Head of caudate nucleus (tissue), 42 donors: ENCODE measurements around the gene TTYH3.
"Not testable (repeated sequence)": the region's sequence is repeated elsewhere in the genome, so short reads cannot be mapped to it uniquely, and the experiment has no call there.

Experiments
- DNase-seq, 42 donors: peaks; one replicate each; pipeline versions ENCODE4 v3.0.0 to v3.0.0-alpha.2; 2020 to 2021; ENCODE audit warnings: mixed read lengths in 7 of 42
- intact Hi-C: fragments of 100-400 bp; cut with DNase I; formaldehyde crosslinking; loops from one replicate; pipeline ENCODE4 v1.15.0; 2022

The TTYH3 gene, protein sequence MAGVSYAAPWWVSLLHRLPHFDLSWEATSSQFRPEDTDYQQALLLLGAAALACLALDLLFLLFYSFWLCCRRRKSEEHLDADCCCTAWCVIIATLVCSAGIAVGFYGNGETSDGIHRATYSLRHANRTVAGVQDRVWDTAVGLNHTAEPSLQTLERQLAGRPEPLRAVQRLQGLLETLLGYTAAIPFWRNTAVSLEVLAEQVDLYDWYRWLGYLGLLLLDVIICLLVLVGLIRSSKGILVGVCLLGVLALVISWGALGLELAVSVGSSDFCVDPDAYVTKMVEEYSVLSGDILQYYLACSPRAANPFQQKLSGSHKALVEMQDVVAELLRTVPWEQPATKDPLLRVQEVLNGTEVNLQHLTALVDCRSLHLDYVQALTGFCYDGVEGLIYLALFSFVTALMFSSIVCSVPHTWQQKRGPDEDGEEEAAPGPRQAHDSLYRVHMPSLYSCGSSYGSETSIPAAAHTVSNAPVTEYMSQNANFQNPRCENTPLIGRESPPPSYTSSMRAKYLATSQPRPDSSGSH

DNA sequence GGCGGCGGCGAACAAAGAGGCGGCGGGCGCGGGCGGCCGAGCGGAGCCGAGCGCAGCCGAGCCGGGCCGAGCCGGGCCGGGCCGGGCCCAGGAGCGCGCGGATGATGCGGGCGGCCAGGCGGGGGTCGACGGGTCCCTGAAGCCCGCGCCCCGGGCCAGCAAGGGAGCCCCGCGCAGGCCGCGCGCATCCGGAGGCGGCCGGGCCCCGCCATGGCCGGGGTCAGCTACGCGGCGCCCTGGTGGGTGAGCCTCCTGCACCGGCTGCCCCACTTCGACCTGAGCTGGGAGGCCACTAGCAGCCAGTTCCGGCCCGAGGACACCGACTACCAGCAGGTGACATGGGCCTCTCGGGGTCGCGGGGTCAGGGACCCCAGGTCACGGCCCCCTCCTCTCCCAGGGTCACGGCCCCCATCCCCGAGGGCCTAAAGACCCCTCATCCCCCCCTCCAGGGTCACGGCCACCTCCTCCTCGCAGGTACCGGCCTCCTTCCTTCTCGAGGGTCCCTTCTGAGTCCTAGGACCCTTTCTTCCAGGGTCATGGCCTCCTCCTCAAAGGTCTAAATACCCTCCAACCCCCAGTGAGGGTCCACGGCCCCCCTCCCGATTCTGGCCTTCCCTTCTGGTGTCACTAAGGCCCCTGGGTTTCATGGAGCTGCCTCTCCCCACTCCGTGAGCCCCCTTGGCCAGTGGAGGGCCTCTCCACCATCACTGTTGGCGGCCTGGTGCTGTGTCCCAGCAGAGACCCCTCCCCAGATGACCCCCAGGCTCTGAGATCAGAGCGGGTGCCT, at the start of gene TTYH3:
Gene TTYH3, plus strand, starts transcription at position 41 of the 787 bp plus-strand sequence. Its CDS starts 170 bp downstream, at position 211.
- no peak for DNase-seq
- intact Hi-C loops: loop anchor here (10.0 kb wide), 1 partner anchor 77 kb away; the partner anchor contains the start of genes BRAT1 and IQCE

DNA sequence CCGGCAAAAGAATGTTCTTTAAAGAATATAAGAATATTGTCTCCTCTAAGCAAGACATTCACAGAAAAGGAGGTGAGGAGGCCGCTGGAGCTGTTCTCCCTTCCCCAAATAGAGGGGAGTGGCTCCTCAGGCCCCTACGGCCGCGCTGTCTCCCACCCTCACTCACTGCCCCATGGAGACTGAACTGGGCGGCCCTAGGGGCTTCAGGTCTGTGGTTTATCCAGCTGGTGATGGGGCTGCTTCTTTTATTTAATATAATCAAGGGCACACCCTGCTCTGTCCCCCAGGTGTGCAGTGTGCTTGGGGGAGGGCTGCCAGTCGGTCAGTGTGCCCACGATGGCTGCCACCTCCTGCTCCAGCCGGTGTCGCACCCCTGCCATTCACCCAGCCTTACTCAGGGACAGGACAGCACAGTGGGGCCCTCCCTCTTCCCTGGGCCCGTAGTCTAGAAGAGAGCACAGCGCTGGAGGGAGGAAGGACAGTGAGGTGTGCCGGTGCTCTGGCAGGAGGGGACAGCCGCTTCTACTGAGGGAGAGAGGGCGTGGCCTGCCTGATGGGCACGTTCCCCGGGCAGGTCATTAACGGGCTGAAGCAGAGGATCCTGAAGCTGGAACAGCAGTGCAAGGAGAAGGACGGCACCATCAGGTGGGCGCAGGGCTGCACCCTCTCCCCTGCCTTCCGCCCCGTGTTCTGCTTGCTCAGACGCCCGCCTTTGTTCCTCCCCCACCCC, 49.6 kb upstream of the TTYH3 start:
- intact Hi-C loops: no loop called here

DNA sequence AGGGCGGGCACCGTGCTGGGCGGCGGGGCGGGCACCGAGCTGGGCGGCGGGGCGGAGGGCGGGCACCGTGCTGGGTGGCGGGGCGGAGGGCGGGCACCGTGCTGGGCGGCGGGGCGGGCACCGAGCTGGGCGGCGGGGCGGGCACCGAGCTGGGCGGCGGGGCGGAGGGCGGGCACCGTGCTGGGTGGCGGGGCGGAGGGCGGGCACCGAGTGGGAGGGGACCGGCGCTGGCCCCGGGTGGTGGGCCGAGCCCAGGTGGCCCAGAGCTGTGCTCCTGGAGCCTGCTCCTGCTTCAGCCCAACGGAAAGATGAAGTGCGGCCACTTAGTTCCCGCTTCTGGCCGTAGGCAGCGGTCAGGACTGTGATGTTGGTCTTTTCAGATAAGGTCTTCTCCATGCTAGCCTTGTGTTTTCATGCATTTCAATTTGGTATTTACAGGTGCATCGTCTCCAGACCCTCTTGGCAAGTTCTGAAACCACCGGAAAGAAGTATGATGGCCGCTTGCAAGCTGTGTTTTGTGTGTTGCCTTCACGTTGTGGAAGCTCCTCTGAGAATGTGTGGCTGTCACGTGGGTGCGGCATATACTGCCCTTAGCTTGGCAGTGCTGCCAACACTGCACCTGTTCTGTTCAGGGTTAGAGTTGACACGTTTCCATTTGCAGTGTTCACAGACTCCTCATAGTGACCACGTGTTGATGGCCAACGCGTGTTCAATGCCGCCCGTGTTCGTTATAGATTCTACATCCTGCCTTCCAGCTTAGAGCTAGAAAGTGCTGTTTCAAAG, 47.8 kb upstream of the TTYH3 start:
- DNase-seq: no peak
- intact Hi-C loops: no loop called here

More for the DNA sequence above, 49.6 kb upstream of the TTYH3 start:
- DNase-seq: no peak

DNA sequence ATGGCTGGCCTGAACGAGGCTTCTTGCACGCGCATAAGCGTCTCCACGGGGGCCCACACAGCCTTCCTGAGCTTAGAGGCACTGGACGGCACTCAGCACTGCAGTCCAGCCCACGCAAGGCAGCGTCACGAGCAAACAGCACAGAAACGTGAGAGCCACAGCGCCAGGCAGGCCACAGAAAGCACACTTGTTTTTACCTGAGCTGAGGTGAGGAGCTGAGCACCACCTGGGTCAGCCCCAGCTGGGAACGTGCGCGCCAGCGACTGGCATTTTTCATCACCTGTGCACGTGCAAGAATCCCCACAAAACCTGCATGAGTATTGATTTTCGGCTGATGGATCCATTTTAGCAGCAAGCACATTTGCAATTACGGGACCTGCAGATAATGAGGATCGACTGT, 46.3 kb upstream of the TTYH3 start:
- intact Hi-C loops: no loop called here
- no peak for DNase-seq

DNA sequence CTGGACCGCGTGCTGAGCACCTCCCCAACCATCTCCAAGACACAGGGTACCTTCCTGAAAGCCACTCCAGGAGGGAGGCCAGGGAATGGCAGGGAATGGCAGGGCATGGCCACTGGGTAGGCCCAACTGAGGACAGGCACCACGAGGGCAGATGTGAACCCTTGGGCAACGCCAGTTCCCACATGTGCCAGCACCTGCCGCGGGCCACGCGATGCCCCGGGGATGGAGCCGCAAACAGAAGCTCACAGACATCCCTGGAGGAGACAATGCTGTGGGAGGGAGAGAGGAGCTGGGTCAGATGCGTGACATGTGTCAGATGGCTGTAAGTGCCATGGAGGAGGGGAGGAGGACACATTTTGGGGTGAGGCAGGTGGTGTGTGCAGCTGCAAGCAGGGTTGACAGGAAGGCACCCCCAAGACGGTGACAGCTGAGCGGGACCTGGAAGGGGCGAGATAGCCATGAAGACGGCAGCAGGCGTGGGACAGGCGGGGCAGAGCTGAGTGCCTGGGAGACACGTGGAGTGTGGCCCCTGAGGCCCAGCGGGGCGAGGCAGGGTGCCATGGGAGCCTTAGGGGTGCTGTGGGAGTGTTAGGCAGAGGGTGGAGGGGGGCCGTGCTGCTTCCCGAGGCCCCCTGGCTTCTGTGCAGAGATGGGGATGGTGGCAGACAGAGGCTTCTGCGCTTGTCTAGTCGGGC, 45.3 kb upstream of the TTYH3 start:
- intact Hi-C loops: no loop called here
- no peak for DNase-seq

DNA sequence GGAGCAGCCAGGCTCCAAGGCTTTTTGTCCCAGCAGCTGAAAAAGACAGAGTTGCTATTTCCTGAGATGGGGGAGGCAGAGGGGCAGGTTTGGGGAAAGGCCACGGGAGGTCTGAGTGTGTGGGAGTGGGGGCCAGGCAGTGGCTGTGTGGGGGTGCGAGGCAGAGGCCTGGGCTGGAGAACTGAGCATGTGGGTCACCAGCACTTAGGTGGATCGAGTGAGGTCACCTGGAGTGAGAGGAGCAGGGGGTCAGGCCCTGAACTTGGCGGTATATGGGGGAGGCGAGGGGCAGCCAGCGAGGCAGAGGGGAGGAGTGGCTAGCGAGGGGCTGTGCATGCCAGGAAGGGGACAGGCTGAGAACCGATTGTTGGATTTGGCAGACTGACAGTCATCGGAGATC, 44.7 kb upstream of the TTYH3 start:
- DNase-seq: no peak
- intact Hi-C loops: no loop called here

DNA sequence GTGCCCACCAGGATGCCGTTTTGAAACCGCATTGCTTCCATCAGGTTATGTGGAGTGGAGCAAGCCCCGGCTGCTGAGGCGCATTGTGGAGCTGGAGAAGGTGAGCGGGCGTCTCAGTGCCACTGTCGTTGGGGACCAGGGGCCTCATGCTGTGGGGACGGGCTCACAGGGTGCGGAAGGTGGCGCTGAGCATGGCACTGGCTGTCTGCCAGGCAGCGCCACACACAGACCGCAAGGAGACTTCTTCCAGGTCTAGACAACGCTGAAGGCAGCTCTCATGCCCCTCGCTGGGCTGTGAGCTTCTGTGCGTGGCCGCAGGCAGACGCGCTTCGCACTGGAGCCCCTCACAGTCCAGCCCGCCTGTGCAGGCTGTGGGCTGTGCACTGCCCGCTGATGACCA, 44.0 kb upstream of the TTYH3 start:
- no peak for DNase-seq
- intact Hi-C loops: no loop called here

DNA sequence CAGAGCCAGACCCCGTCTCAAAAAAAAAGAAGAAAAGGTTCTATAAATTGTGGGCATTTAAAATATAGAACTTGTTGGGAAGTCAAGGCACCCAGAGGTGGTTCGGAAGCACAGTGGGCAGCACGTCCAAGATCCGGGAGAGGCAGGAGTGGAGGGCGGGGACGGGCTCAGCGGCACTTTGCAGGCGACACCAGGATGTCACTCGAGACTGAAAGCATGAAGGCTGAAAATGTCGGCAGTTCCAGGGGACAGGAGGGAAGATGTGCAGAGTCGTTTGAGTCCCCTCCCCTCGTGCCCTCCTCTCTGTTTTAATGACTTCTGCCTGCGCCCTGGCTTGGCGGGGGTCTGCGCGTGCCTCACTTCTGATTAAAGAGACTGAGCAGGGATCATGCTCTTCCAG, 42.4 kb upstream of the TTYH3 start:
- intact Hi-C loops: no loop called here
- DNase-seq: no peak

DNA sequence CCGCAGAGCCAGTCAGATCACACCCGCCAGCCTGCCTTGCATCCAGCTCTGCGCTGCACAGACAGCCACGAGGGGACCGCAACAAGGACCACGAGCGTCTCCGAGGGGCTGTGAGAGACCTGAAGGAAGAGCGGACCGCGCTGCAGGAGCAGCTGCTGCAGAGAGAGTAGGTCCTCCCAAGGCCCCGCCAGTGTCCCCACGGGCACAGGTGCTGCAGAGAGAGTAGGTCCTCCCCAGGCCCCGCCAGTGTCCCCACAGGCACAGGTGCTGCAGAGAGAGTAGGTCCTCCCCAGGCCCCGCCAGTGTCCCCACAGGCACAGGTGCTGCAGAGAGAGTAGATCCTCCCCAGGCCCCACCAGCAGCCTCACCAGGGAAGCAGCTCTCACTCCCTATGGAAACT, 41.8 kb upstream of the TTYH3 start:
- DNase-seq, intact Hi-C loops: not testable (repeated sequence)

DNA sequence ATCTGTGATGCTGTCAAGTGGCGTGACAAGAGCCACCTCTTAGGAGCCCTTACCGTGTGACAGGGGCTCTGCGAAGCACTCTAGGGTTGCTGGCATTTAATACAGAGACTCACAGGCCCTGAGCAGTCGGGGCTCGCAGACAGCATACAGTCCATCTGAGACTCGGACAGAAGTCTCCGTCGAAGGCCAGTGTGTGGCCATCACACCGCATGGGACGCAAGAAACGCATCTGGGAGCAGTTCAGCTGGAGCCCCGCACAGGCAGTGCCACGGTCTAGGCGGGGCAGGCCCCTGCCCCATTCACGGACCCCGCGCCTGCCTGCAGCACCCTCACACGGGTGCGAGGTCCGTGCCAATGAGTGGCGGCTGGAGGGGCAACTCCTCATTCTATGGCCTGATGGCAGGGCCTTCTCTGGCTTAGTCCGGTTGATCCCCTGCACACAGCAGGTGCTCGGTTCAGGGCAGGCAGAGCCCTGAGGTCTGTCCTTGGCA, 39.4 kb upstream of the TTYH3 start:
- DNase-seq: no peak
- intact Hi-C loops: no loop called here

DNA sequence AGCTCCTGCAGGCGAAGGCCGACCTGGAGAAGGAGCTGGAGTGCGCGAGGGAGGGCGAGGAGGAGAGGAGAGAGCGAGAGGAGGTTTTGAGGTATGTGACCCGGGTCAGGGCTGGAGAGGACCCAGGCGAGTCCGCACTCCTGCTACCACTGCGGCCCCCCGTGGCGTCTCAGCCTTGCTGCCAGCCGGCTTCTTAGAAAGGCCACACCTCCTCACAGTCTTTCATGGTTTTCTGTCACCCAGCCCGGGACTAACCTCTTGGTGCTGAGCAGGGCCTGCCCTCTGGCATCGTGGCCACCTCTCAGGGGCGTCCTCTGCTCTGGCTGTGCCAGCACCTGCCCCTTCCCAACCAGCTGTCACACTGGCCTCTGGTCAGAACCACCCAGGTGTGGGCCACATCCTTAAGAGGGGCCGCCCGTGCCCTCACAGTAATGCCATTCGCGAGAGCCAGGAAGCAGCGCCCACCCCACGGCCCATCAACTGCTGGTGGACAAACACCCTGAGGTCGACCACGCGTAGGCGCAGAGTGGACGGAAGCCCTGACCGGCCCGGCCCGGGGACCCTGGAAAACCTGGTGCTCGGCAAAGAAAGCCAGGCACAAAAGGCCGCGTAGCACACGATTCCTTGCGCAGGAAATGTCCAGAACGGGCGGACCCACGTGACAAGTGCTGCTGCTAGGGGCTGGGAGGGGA, 38.6 kb upstream of the TTYH3 start:
- DNase-seq: peak in 4 of 42 donors; percentile 31 to 60 (median 42)
- intact Hi-C loops: no loop called here

DNA sequence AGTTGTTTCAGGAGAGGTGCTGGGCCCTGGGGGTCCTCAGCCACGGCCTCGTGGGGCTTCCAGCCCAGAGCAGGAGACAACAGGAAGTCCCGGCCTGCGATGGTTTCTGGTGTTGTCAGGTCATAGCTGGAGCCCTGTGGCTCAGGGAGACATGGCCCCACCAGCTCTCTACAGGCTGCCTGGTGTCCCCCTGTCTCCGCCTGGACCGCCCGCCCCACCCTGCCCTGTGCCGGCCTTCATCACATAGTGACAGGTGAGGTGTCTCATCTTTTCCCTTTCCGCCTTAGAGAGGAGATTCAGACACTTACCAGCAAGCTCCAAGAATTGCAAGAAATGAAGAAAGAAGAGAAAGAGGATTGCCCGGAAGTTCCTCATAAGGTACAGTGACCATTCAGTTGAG, 37.2 kb upstream of the TTYH3 start:
- no peak for DNase-seq
- intact Hi-C loops: no loop called here

DNA sequence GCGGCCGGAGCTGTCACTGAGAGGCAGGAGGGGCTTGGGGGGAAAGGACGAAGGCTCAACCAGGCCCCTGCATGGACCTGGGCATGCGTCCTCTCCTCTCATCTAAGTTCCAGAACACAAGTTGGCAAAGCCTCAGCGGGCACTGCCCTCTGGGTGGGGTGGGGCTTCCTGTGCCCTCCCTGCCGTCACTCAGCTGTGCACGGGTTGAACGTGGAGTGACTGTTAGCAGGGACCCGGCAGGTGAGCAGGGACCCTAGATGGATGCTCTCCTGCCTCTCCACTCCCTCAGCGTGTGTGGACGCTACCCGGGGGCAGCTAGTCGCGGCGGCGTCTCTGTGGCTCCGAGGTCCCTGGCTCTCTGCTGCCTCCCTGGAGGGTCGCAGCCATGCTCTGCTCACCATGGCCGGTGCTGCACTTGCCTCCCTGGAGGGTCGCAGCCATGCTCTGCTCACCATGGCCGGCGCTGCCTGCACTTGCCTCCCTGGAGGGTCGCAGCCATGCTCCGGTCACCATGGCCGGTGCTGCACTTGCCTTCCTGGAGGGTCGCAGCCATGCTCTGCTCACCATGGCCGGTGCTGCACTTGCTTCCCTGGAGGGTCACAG, 36.4 kb upstream of the TTYH3 start:
- intact Hi-C loops: no loop called here
- DNase-seq: no peak

DNA sequence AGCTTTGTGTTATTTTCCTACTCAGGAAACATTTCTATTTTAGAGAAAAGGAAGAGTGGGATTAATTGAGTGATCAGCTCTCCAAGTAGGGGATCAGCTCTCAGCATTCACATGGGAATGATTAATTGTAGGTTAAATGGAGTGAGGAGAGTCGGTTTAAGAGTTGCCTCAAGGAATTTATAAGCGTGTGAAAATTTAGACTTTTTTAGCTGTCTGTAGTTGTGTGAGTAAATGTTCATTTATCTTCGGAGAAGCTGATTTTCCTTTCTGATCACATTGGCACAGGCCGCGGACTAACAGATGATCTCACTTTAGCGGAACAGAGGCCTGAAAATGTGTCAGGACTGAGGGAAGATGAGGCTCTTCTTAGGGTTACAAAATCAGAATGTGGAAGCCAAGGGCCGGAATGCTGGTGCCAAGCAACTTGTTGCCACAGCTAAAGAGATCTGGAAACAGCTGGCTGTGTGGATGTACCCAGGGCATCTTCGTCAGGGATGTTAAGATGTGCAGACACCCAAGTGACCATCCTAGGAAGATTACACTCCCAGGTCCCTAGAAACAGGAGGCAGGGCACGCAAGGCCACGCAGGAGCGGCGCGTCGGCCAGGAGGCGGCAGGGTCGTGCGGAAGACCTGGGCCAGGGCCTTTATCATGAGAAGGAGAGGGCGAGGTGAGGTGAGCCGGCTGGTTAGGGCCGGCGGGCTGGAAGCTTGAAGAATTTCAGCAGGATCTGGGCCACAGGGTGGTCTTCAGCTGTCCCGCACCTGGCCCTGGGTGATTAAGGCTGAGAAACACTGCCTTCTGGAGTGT, 35.1 kb upstream of the TTYH3 start:
- DNase-seq: no peak
- intact Hi-C loops: no loop called here

DNA sequence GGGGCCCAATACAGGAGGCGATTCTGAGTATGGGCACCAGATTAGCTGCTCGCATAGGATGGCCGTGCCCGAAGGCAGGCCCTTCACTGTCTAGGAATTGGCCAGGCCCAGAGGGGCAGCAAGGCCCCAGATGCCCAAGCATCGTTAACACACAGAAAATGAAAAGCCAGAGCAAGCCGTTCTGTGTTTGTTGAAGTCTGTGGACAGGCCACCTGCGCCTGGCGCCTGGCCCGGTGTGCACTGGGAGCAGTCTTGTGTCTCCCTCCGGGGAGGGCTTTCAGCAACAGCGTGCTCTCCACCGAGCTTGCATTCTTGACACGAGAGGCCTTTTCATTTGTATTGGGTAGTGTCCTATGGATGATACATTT, 34.5 kb upstream of the TTYH3 start:
- DNase-seq: no peak
- intact Hi-C loops: no loop called here

DNA sequence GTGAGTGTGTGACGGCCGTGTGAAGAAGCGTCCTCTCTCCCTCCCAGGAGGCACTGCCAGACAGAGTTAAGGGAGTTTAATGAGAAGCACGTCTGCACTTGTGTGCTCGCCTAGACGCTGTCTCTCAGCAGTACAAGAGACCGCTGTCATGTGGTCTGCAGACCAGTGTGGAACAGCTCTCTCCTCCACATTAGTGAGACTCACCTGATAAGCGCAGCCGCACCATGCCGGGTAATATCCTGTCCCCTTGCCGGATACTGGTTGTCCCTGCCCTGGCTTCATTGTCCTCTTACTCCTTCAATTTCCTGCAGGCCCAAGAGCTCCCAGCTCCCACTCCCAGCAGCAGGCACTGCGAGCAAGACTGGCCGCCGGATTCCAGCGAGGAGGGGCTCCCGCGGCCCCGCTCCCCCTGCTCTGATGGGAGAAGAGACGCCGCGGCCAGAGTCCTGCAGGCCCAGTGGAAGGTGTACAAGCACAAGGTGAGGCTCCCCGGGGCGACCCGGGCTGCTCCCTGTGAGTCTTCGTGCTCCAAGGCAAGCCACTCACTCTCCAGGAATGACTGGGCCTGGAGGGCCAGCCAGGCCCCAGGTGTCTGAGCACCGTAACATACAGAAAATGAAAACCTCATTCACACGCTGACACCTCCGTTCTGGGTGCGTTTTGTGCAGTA, 33.5 kb upstream of the TTYH3 start:
- intact Hi-C loops: no loop called here
- no peak for DNase-seq
